ENCODE data around the gene ZFAND3.
A peak's percentile ranks its signal among the peaks of the same experiment; 100 is the strongest.

Gene ZFAND3

DNA sequence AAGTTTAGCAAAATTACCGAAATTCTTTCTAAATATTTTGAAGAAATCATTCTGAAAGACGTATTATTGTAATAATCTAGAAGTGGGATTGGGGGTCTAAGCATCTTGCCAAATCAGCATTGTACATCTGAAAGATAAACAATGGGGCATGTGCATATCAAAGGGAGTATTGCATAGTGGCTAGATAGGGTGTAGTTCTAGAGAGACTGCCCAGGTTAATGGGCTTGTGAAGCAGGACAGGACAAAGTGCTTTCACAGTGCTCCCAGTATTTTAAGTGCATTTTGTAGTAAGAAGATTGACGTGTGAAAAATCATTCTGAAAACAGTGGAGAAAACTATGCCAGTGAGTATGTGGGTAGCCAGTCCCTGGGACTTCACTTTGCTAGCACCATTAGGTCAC is 236.8 kb downstream of the ZFAND3 start:
- no peak for DNase-seq

DNA sequence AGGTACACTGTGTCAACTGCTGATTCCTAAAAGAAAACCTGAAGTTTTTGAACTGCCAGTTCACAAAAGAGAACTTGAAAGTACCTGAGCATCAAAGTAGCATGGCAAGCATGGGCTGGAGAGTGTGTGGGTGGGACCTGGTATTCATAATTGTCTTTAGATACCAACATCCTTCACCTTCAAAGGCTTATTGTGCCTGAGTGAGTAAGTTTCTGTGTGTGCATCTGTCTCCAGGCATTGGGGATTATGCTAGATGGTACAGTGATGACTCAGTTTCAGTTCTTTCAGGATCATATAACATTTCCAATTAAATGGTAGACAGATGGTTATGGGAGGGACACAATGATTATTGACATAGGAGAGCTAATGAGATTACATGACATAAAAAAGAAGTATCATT is 238.5 kb downstream of the ZFAND3 start:
- peak in 1 of 4 experiments; percentile 1 for DNase-seq

DNA sequence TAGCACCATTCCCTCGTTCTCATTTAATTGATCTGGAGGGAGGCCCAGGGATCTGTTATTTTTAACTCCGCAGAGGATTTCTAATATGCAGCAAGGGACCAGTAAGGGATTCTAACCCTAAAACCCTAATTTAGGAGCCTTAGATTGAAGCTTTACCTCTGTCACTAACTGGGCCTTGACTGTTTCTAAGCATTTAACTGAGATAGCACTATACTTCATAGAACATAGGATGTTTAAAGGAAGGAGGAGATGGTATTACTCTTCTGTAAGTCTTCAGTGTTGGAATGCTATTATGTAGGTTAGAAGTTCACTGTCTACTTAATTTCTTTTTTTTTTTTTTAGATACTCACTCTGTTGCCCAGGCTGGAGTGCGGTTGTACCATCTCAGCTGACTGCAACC is 242.5 kb downstream of the ZFAND3 start:
- no peak for DNase-seq

DNA sequence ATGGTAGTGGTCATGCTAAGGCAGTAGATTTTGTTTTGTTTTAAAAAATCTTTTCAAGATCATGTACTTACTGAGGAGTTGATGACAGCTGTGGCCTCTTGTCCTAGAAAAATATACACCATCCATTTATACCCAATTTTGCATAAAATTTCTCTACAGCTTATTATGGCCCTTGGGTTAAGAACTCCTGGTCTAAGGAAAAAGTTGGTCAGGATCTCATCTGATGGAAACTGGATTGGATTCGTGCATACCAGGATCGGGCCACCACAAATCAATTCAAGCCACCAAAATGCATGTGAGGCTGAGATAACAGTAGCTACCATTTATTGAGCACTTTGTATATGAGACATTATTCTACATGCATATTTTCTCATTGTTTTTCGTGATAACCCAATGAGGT is 244.4 kb downstream of the ZFAND3 start:
- no peak for DNase-seq

DNA sequence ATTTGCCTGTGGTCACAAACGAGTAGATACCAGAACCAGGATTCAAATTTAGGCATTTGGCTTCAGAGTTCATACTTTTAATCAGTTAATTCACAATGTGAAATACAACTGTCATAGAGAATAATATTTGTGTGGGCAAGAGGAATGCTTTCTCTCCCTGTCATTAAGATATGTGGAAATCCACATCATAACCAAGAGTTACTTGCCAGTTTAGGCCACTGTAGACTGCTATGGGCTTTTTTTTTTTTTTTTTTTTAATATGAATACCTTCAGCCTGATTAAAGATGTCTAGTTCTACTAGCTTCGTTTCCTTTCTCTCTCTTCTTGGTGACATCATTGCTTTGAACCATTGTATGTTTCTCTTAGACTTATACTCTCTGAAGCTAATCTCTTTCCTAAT is 244.9 kb downstream of the ZFAND3 start:
- DNase-seq = no peak

DNA sequence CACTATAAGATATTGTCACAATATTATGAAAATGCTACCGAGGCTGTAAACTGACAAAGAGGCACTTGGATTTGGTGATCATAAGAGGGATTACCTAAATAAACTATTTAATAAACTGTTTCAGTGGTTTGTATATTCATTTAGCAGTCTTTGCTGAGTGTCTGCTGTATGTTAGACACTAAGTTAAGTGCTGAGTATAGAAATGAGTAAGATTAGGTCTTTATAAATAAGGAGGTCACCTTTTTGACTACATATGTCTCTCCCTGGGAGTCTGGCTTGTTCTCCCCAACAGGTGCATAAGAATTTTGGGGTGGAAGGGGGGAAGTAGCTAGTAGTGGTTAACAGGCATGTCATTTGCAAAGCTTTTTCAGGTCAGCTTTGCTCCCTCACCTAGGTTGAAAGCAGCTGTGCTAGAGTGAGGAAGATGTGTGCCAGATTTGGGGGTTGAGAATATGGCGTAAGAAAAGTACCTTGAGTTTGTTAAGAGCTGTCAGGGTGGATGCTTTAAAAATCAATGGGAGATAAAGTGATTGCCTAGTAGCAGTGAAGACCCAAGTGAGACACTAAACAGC is 246.3 kb downstream of the ZFAND3 start:
- DNase-seq = no peak

DNA sequence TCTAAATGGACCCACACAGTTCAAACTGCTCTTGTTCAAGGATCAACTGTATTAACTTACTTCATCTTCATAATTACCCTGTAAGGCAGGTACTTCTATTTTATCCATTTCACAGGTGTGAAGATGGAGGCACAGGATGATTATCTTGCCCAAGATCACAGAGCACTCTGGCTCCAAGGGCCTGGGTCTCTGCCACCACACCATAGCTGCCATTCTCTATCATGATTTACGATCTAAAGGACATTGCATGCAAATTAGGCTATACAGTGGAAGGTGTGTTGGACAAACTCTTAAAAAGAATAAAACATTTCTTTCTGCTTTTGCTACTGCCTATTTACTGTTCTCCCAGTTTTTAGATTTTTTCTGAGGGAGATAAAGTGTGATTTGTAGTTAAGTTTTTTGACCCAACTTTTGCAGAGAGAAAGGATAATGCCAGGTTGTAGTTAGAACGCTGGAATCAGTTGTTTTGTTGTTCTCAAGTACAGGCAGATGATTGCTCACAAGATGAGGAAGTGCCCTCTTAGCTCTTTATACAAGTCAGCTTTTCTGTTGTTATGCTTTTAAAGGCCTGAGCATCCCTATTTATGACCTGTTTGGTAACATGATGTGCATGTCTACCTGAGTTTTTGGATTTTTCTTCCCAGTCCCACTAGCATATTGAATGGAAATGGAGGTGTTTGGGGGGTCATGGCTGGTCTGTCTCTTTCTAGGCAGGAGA is 247.9 kb downstream of the ZFAND3 start:
- DNase-seq = no peak

DNA sequence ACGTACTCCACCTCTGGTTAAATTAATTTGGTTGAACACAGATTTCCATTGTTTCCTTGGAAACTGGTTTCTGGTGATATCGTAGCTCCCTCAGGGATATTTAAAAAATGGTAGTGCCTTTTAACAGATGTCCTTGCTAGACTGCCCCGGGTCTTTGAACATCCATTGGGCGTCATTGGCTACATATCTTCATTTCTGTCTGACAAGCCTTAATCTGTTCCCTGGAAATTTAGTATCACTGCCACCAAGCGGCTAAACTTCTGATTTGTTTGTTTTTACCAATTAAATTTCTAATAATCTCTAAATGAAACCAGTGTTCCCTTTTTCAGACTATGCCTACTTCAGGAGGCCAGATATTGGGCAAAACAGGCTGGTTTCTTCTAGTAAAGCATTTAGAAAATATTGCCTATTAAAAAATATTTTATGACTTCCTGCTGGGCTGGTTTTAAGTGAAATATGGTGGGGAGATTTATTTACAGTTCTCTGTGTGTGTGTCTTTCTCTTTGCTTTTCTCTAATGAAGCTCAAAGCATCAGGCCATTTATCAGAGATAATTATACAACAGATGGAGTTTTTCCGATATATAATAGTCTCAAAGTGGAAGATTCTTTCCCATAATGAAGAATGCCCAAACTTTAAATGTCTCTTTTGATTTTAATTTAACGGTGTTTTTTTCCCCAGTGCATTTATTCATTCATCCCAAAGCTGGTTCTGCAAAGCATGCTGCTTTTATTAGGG is 249.5 kb downstream of the ZFAND3 start:
- no peak for DNase-seq

DNA sequence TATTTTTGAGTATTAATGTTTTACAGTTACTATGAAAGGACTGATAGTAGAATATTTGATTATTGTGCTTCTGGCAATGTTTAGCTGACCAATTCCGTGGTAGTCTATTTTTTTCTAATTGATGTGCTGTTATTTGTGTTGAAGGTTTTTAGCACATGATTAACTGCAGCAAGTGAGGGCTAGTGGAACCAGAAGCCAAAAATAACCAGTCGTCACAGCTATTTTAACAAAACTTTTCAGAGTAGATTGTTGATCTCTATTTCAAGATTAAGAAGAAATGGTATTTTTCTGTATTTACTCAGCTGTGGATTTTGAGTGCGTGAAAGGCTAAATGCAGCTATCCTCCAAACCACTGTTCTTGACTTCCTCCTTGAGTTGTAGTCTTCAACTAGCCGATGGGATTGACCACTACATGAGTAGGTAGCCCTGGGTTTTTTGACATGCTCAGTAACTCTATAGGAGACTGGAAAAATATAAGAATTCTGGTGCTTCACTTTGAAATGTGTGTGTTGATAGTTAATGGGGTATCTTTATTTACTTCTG is 258.0 kb downstream of the ZFAND3 start:
- no peak for DNase-seq

DNA sequence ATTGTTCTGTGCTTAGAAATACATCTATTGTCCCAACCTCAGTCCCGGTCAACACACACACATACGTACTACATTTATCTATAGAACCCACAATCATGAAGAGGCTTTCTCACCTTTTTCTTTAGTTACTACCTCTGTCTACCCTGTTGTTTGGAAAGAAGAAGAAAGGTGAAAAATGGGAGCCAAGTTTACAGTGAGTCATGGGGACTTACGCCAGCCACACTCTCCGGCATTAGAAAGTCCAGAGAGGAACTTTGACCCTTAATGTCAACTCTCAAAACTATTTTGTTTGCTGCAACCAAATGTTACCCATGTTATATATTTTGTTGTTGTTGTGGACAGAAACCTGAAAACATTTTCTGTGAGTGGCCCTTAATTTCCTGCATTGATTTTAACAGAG is 259.1 kb downstream of the ZFAND3 start:
- DNase-seq = no peak

DNA sequence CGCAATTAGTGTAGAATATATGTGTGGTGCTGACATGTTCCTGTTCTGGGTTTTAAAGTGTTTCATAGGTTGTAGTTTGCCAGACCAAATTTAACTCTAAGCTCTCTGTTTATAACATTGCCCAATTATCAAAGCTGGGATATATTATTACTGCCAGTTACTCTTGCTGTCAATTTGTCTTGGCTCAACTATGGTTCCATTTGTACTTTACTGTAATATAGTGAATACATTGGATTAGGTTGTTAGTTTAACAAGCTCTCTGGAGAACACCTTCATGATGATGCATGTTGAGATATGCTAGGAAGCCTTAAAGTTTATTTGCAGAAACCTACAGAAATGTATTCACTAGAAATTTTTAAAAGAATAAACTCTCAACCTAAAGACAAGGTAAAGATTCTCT is 259.6 kb downstream of the ZFAND3 start:
- no peak for DNase-seq

DNA sequence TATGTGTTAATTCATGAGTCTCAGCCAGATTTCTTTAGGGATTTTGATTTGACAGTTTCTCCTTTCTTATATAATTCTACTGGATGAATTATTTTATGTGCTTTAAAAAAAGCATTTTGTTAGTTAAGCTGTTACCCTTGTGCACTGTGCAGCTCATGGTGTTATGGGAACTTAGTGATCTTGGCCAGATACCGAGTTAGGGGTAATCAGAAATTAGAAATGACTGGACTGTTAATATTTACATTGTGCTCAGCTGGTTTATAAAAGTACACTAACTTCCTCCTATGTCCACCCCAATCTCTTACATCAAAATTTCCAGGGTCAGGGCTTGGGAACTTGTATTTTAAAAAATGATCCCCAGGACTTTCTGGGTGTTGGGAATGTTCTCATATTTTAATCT is 260.0 kb downstream of the ZFAND3 start:
- no peak for DNase-seq

DNA sequence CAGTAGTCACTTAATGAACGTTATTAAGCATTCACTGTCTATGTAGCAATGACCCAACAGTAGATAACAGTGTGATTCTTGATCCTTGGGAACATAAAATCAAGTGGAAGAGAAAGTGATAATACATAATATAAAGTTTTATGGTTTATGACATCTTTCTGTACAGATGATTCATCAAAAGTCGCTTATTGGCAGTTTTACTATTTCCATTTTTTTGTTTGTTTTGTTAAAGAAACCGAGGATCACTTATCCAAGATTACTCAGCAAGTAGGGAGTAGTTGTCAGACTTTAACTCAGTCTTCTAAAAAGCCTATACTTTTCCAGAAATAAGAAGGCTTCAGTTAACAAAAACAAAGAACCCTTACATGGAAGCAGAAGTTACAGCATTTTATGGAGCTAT is 260.8 kb downstream of the ZFAND3 start:
- DNase-seq = no peak

DNA sequence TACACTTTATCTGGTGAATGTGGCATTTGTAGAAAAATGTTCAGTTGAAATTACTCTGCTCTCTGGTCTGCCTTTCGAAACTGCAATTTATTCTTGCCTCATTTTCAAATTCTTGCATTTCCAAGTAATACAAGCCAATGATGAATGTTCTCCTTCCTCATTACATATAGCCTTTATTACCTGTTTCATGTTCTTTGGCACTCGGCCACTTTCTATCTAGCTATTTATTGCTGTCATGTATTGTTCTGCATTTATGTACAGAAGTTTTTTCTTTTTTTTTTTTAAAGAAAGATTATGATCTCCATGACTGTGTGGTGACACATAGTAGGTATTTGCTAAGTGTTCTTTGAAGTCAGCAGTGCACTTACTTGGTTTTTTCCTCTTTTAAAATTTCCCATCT is 261.4 kb downstream of the ZFAND3 start:
- DNase-seq = no peak

DNA sequence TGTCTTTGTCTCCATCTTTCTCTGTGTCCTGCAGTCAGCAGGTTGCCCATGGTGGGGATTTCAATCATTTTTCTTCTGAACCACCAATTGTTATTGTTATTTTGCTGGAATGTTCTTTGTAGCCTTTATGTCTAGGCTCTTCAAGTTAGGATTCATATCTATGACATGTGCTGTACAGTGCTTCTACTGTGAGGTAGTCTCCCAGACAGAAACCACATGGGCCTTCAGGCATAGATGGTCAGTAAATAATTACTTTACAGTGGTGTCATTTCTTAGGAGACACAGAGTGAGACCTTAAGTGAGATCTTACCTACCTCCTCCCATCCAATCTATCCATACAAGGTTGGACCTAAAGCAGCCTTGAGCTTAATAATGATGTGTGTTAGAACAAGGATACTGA is 265.5 kb downstream of the ZFAND3 start:
- DNase-seq = no peak

DNA sequence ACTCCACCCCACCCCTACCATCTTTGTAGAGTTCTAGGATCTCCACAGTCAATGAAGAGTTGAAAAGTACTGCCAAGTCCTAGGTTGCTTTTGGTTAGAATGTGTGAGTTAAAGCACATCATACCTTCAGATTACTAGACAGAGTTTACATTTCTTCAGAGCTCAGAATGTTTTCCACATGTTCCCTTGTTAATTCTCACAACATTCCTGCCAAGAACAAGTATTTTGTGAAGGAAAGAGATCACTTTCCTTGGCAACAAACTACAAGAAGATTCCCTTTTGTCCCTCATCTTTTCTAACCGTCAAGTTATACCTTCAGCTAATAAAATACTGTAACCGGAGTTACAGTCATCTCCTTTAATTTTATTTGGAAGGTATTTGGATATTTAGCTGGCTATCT is 266.8 kb downstream of the ZFAND3 start:
- no peak for DNase-seq

DNA sequence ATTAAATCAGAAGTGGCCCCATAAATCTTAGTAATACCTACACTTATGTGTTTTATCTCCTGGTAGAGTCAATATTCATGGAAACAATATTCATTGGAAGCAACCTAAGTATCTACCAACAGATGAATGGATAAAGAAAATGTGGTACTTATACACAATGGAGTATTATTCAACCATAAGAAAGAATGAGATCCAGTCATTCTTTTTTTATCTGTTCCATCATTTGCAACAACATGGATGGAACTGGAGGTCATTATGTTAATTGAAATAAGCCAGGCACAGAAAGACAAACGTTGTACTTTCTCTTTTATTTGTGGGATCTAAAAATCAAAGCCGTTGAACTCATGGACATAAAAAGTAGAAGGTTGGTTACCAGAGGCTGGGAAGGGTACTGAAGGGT is 268.5 kb downstream of the ZFAND3 start:
- DNase-seq = no peak

DNA sequence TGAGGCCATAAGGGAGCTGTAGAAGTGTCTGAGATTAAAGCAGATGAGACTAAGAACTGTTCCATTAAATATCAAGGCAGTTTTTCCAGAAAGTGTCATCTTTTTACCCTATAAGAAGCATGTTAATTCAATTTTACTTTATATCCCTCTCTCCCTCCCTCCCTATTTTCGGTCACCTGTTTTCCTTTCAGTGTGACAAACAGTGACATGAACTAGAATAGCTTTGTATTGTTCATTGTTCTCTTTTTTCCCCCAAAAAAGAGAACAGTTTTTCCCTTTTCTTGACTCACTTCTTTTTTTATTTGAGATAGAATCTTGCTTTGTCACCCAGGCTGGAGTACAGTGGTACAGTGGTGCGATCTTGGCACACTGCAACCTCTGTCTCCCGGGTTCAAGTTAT is 269.3 kb downstream of the ZFAND3 start:
- no peak for DNase-seq

DNA sequence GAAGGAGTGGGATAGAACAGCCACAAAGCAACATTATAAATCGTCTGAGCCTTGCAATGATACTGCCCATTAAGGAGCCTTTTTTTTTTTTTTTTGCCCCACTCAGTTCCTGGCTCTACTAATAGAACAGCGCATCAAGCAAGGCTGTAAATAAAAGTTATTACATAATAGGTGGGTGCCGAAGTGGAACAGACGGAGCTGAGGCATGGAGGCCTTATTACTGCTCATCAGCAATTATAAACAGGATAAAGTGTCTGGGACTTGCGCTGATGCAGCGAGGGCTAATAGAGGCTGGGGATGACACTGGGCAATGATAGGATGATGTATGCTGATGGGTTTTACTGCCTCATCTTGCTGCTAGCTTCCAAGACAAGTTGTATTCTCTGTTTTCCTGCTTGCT is 272.1 kb downstream of the ZFAND3 start:
- DNase-seq = no peak

DNA sequence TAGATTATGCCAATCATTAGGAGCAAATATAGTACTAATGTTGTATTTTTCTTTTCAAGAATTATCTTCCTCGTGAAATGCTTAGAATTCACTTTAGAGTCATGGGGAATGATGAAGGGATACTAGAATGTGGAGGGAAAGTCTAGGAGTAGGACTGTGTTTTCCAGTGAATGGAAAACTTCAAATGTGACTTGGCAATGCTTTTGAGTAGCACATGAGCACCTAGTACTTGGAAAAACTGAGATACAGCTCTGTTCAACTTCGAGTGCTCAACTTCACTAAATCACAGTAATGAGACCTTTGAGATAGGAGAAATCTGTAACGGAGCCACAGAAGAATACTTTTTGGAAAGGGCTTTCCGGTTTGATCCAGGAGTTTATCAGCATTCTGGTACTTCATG is 272.9 kb downstream of the ZFAND3 start:
- DNase-seq = no peak

DNA sequence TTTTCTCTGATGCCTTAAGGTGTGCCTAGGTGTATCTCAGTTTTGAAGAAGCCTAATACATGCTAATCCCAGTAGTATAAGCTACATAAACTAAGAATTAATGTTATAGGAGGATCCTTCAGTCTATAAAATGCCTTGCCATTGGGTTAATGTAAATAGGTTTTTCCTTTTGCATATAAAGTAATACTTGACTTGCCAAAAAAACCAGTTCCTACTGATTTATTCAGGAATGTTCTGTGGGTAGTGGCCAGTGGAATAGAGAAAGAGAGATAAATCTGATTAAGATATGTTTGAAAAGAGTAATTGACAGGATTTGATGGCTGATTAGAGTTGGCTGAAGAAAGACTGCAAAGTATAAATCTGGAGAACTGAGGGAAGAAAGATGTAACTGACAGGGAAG is 273.4 kb downstream of the ZFAND3 start:
- no peak for DNase-seq

DNA sequence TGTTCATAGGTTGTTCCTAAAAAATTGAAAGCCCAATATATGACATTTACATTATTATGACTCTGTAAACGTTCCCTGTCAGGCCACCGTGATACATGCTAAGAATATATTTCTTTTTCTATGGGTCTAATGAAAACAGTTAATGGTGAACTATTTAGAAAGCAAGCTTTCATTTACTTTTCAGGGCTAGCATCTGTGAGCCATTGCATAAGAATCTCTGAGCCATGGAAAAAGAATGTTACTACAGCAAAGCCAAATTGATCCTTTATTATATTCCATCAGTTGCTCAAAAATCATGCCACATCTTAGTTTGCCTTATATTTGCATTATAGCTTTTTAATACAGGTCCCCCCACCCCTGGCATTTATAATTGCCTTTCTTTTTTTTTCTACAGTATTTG is 275.5 kb downstream of the ZFAND3 start:
- DNase-seq = no peak

DNA sequence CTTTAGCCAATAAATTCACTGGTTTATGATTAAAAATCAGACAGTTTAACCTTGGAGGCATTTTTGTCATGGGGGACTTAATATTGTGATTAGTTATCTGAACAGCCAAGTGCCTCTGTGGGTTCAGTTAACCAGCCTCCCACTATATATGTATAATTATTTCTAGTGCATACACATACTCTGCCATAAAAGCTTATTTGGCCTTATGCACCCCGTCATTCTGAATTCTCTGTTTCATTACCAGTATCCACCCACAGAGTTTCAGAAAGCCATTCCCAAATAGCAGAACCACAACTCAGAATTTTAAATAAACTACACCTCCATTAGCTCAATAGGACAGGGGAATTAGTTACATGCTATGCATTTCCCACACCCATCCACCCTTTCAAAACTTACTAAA is 279.7 kb downstream of the ZFAND3 start:
- DNase-seq = no peak

DNA sequence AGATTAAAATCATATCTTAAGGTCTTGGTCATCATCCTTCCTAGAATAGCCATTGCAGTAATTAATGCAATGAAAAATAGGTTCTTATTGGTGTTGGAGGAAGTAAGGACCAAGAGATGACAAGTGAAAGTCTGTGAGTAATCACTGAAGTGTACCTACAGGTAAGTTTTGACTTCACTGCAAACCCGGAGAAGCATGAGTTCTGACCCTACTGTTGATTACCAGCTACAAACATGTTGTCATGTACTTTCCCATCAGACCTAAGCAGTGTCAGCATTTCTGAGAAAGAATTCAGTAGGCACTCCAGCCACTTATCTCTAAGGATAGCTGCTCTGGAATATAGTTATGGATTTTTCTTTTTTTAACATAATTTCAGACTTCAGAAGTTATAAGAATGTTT is 280.9 kb downstream of the ZFAND3 start:
- DNase-seq = no peak
